Parathyroid adenoma (tissue), 2 donors: ENCODE data around the gene CREBRF.
A peak's percentile ranks its signal among the peaks of the same experiment; 100 is the strongest.
"Not testable (repeated sequence)": the region's sequence is repeated elsewhere in the genome, so short reads cannot be mapped to it uniquely, and the experiment has no call there.

ENCODE experiments used
- H2AFZ ChIP-seq: fragments of 300-600 bp; sonication (generic); one replicate; pipeline ENCODE4 v1.7.0; 2017; ENCODE audit warnings: antibody characterized with exemption, mild to moderate bottlenecking
- H3K27ac ChIP-seq: fragments of 300-600 bp; sonication (generic); one replicate; pipeline ENCODE4 v1.7.0; 2017
- H3K27me3 ChIP-seq: fragments of 300-600 bp; sonication (generic); one replicate; pipeline ENCODE4 v1.7.0; 2017; ENCODE audit warnings: low read length; ENCODE audit not compliant: control insufficient read depth, insufficient read depth
- H3K36me3 ChIP-seq: fragments of 300-600 bp; sonication (generic); one replicate; pipeline ENCODE4 v1.7.0; 2017; ENCODE audit warnings: low read length; ENCODE audit not compliant: control insufficient read depth, insufficient read depth
- H3K4me1 ChIP-seq: fragments of 300-600 bp; sonication (generic); one replicate; pipeline ENCODE4 v1.7.0; 2017; ENCODE audit warnings: control low read depth
- H3K4me2 ChIP-seq: fragments of 300-600 bp; sonication (generic); one replicate; pipeline ENCODE4 v1.7.0; 2017; ENCODE audit warnings: low read length
- H3K4me3 ChIP-seq: fragments of 300-600 bp; sonication (generic); one replicate; pipeline ENCODE4 v1.7.0; 2017; ENCODE audit warnings: low read depth, low read length
- H3K79me2 ChIP-seq: fragments of 300-600 bp; sonication (generic); one replicate; pipeline ENCODE4 v1.7.0; 2017; ENCODE audit warnings: control low read depth
- H3K9ac ChIP-seq: fragments of 300-600 bp; sonication (generic); one replicate; pipeline ENCODE4 v1.7.0; 2017; ENCODE audit warnings: mild to moderate bottlenecking
- H3K9me3 ChIP-seq: fragments of 300-600 bp; sonication (generic); one replicate; pipeline ENCODE4 v1.7.0; 2017; ENCODE audit warnings: low read length; ENCODE audit not compliant: control insufficient read depth
- CTCF ChIP-seq: fragments of 300-600 bp; sonication (generic); IDR thresholded peaks from one replicate; pipeline ENCODE4 v1.7.0; 2017; ENCODE audit warnings: antibody characterized with exemption, mild to moderate bottlenecking
- donor health status: primary hyperparathyroidism.

The CREBRF gene

GRCh38 chr5:173025651-173026050 is 30.5 kb upstream of the CREBRF start:
- H3K4me3 ChIP-seq = no peak overlapping the region
- H2AFZ ChIP-seq = no peak overlapping the region
- H3K4me1 ChIP-seq = peaks cover 23% of the 10 kb centered on the region
- H3K9ac ChIP-seq = no peak overlapping the region
- H3K9me3 ChIP-seq = no peaks in the 10 kb centered on the region
- H3K27ac ChIP-seq = no peak overlapping the region
- no peaks in the 10 kb centered on the region for H3K36me3 ChIP-seq
- no peak for TF ChIP-seq CTCF
- no peaks in the 10 kb centered on the region for H3K27me3 ChIP-seq
- H3K79me2 ChIP-seq = peaks cover 33% of the 10 kb centered on the region
- H3K4me2 ChIP-seq = no peak overlapping the region

- no peak overlapping the region for H3K27ac ChIP-seq
These were observed 28.2 kb upstream of the CREBRF start for GRCh38 chr5:173027905-173028304.

GRCh38 chr5:173028811-173029327 is 27.3 kb upstream of the CREBRF start:
- H3K27ac ChIP-seq = no peak overlapping the region
- H3K36me3 ChIP-seq = no peaks in the 10 kb centered on the region
- no peaks in the 10 kb centered on the region for H3K27me3 ChIP-seq
- no peaks in the 10 kb centered on the region for H3K9me3 ChIP-seq
- peak overlapping the region; percentile 0 for H3K4me2 ChIP-seq
- H3K79me2 ChIP-seq = peaks cover 40% of the 10 kb centered on the region
- H3K4me3 ChIP-seq = no peak overlapping the region
- no peak for TF ChIP-seq CTCF
- H3K9ac ChIP-seq = no peak overlapping the region
- no peak overlapping the region for H2AFZ ChIP-seq
- peaks cover 23% of the 10 kb centered on the region for H3K4me1 ChIP-seq

More at GRCh38 chr5:173027905-173028304, 28.2 kb upstream of the CREBRF start:
- Histone ChIP-seq H2AFZ (no peak overlapping the region), H3K4me1 (peaks cover 23% of the 10 kb centered on the region), H3K9me3 (no peaks in the 10 kb centered on the region), H3K9ac (no peak overlapping the region), H3K36me3 (no peaks in the 10 kb centered on the region), H3K27me3 (no peaks in the 10 kb centered on the region), H3K4me2 (peak overlapping the region; percentile 57), H3K79me2 (peaks cover 40% of the 10 kb centered on the region), H3K4me3 (no peak overlapping the region)
- no peak for TF ChIP-seq CTCF

GRCh38 chr5:173029499-173029921 is 26.6 kb upstream of the CREBRF start:
- H3K9ac ChIP-seq = no peak overlapping the region
- H3K27ac ChIP-seq = peak overlapping the region; percentile 36
- H3K27me3 ChIP-seq = no peaks in the 10 kb centered on the region
- H3K9me3 ChIP-seq = no peaks in the 10 kb centered on the region
- peaks cover 23% of the 10 kb centered on the region for H3K4me1 ChIP-seq
- no peak for TF ChIP-seq CTCF
- peak overlapping the region; percentile 0 for H3K4me2 ChIP-seq
- H3K36me3 ChIP-seq = no peaks in the 10 kb centered on the region
- H3K79me2 ChIP-seq = peaks cover 39% of the 10 kb centered on the region
- no peak overlapping the region for H2AFZ ChIP-seq
- H3K4me3 ChIP-seq = no peak overlapping the region

GRCh38 chr5:173032096-173032495 is 24.1 kb upstream of the CREBRF start:
- Histone ChIP-seq H3K4me1 (peaks cover 23% of the 10 kb centered on the region), H3K79me2 (peaks cover 27% of the 10 kb centered on the region)
- H3K4me2 ChIP-seq, H3K4me3 ChIP-seq, H2AFZ ChIP-seq, H3K27me3 ChIP-seq, H3K9ac ChIP-seq, H3K36me3 ChIP-seq, H3K9me3 ChIP-seq, H3K27ac ChIP-seq: not testable (repeated sequence)
